NCI-H1105 (cell line): Measurements from ENCODE around the gene STARD13.

Experiments
- DNase-seq: peaks from one replicate; lab custom pipeline; 2025; lab: John Stamatoyannopoulos, UW

Gene STARD13

GRCh38 chr13:33285420-33286124 is at the start of gene STARD13:
Gene STARD13, minus strand, starts transcription at chr13:33285755. Its CDS starts 117 bp downstream, at chr13:33285638.
- peak; percentile 21 for DNase-seq

GRCh38 chr13:33334831-33335230 is 49.3 kb upstream of the STARD13 start:
- DNase-seq, result no peak

DNA sequence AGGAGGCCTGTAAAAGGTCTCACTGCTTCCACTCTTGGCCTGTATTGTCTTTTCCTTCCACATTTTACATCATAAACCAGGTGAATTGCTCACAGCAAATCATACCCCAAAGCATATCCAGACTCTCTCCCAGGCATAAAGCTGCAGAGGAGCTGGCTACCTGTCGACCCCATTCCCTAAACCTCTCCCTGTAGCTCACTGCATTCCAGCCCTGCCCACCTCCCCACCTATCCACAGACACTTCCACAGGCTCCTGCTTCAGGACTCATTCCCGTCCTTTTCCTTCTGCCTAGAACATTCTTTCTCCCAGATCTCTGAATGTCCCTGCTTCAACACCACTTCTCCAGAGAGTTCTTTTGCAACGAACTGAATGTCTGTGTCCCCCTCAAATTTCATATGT is 46.4 kb upstream of the STARD13 start:
- DNase-seq, result no peak

GRCh38 chr13:33330483-33330882 is 44.9 kb upstream of the STARD13 start:
- DNase-seq, result no peak

- no peak for DNase-seq
These were observed 43.1 kb upstream of the STARD13 start for GRCh38 chr13:33328701-33329100.

DNA sequence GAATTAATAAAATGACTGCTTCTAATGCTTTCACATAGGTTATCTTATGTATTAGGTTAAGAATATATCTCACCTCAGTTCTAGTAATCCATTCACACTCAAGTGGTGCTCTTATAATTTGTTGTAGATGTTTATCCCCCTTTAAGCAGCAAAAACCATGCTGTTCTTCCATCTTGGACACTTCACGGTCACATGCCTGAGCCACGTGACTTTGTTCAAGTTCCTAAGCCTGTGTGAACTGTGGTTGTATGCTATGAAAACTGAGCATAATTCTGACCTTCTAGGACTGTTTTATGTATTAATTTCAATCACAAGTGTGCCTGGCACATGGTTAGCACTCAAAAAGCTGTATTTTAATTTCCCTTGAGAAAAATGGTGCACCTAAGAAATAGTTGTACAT is 41.2 kb upstream of the STARD13 start:
- no peak for DNase-seq

GRCh38 chr13:33326246-33326645 is 40.7 kb upstream of the STARD13 start:
- DNase-seq, result no peak

DNA sequence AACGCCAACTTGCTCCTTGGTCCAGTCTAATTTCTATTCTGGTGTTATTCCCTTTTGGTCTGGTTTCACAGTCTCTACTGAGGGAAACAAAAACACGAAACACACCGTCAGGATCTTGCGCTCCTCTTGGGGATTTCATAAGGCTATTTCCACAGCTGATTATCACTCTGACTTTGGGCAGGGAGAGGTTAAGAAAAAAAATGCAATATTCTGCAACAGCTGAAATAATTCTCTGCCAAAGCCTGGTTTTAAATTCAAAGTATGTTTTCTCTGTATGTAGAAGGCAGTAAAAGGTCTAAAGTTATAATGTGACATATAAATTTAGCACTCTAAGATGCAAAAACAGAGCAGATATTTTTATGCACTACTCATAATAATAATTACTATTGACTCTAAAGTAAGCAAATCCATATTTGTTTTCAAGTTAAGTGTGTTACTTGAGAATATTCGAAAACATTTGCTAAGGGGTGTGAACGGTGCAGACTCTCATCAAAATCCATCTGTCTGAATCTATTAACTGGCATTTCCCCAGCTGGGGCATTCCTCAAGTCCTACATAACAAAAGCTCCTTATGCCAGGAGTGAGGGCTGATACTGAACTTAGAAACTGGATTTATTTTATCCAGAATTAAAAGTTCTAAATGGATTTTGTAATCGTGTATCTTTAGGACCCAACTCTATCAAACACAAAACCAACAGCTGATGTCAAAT is 38.4 kb upstream of the STARD13 start:
- no peak for DNase-seq

GRCh38 chr13:33322965-33323668 is 37.6 kb upstream of the STARD13 start:
- DNase-seq, result peak; percentile 9

DNA sequence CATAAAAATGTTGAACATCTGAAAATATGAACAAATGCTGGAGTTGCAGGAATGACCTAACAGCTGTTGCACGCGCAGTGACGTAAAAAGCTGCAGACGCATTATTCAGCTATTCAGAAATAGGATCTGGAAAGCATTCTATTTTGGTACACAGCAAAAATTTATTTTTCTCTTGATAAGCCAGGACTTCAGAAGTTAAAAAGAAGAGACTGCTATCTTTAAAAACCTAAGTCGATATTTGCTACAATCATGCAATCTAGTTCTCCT is 36.9 kb upstream of the STARD13 start:
- no peak for DNase-seq

DNA sequence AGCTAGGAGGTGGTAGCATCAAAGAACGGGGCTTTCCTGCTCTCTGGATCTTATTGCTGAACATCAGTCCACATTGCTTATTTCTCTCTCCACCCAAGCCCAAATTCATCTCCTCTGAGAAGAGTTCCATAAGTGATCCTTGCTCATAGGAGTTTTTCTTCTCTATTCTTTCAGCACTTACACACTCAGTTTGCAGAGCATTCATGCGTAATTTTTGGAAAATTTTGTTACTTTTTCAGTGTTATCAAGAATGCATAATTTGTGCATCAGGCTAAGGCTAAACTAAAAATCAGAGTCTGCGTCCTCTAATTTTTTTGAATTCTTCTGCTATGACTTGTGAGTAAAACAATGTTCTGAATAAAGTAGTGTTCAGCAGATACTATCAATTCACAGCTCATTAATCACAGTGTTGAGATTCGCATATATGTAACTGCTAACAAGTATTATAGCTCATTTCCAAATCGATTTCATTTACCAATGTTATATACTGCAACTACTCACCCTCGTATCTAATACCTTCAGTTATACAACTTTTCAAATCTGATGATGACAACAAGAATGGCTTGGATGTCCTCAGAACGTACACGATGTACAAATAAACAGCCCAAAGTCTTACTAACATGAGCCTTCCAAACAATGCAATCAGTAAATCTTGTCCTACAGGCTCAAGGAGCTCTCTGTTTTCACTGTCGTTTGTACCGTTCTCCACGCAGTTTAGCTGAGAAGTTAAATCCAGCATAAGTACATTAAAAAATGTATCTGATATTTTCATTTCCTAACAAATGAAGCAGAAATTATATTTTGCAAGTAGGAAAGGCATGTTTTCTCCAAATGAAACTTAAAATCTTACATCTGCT is 36.4 kb upstream of the STARD13 start:
- no peak for DNase-seq

DNA sequence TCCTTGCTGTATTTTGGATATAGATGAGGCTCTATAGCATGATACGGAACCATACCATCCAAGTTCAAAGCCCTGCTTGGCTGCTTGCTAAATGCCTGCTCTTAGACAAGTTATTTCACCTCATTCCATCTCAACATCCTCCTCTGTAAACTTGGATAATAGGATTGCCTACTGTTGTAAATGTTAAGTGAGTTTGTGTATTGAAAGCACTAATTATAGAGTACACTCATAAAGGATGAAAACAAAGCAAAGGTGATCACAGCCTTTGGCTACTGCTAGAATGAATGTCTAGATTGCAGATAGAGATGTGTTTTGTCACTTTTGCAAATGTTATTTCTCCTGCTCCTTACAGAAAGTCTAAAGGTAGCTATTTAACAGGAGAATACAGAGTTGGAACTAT is 34.3 kb upstream of the STARD13 start:
- DNase-seq, result no peak

- no peak for DNase-seq
These were observed 33.2 kb upstream of the STARD13 start for GRCh38 chr13:33318744-33319143.

- DNase-seq, result no peak
These were observed 32.5 kb upstream of the STARD13 start for GRCh38 chr13:33318037-33318436.

DNA sequence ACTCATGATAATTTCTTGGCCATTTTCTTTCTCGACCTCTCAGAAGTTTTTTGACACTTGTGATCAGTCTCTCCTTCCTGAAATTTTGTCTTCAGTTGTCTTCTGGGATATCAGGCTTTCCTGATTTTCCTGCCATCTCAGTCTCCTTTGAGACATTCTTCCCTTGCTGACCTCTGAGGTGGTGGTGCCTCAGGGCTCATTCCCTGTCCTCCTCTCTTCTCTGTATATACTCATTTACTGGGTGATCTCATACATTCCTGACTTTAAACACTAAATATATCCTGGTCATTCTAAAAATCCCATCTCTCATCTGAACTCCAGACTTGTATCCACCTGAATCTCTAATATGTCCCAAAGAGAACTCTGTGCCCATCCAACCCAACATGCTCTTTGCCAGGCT is 31.3 kb upstream of the STARD13 start:
- DNase-seq, result no peak

GRCh38 chr13:33313504-33313903 is 27.9 kb upstream of the STARD13 start:
- DNase-seq, result no peak

GRCh38 chr13:33312861-33313212 is 27.3 kb upstream of the STARD13 start:
- DNase-seq, result no peak

DNA sequence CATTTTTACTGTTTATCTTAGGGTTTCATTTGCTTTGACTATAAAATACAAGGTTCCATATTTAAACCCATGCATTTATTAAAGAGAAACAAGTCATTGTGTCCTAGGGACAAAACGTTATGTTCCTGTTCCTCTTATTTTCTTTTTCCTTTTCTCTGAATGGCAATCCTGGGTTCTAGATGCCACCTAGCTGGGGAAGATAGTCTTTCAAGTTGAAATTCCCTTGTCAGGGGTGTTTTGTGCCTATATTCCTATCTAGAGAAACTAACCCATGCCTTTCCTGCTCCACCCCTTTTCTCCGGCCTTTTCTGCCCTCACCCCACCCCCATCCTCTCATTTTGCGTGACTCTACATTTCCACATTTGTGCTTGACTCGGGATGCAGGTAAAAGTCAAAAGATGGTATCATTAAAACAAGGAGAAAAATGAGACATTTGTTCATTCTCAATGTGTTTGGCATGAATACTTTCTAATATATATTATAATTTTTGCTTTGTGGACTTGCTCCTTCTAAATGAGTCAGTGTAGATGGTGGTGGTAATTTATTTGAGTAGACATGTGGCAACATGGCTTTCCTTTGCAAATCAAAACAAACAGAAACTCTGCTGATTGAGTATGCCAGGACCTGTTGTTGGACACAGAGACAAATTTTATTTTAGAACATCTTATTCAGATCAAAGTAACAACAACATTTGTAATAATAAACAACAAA is 26.8 kb upstream of the STARD13 start:
- no peak for DNase-seq

DNA sequence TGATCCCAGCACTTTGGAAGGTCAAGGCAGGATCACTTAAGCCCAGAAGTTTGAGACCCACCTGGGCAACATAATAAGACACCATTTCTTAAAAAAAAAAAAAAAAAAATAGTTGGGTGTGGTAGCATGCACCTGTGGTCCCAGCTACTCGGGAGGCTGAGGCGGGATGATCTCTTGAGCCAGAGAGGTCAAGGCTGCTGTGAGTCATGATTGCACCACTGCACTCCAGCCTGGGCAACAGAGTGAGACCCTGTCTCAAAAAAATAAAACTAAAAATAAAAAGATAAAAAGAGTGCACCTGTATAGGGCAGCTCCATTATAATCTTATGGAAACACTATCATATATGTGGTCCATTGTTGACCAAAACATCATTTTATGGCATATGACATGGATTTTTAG is 25.5 kb upstream of the STARD13 start:
- DNase-seq, result no peak

DNA sequence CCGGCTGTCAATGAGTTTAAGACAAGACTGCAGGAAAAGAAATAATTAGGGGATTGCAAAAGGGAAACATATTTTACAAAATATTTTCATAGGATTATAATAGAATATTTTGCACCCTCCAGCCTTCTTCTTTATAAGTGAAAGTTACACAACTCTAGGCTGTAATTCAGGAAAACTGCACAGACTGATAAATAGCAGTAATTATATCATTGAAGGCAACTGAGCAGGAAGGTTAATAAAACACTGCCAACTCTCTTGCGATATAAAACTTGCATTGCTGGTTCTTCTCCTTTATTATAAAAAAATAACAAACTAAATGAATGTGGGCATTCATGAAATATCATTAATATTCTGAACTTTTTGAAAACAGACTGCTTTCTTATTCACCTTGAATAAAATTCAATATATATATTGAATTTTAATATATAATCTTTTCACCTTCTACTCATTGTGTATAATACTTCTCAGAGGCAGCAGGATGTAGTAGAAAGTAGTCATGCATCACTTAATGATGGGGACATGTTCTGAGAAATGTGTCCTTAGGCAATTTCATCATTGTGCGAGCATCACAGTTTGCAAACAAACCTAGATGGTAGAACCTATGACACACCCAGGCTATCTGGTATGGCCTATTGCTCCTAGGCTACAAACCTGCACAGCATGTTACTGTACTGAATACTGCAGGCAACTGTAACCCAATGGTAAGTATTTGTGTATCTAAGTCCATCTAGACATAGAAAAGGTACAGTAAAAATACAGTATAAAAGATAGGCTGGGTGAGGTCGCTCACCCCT is 24.9 kb upstream of the STARD13 start:
- DNase-seq, result no peak

- DNase-seq, result no peak
These were observed 23.3 kb upstream of the STARD13 start for GRCh38 chr13:33308863-33309262.
